ENCODE data around the gene HHLA2. TPM values are rescaled to one million over a fixed set of nuclear protein-coding genes. Genes with fewer than 3 reads are reported as not detected.
A peak's percentile ranks its signal among the peaks of the same experiment; 100 is the strongest.

Gene HHLA2
- total RNA-seq, 1 experiment from 2014 or later: 0.07 TPM

- no peaks in the 10 kb centered on the region for H3K36me3 Mint-ChIP-seq
- CTCF ChIA-PET: interaction anchor here (1.1 to 2.9 kb wide), 4 partner anchors 157 to 393 kb away, joined by 4 to 12 read pairs (median 6); no protein-coding TSS in a partner anchor
- H3K4me3 Mint-ChIP-seq: no peak overlapping the region
- POLR2A ChIA-PET: no interaction called here
- H3K9me3 Mint-ChIP-seq: 0 out of 2 replicates have a peak, but pooled peaks cover under 1% of the 10 kb centered on the region
- no peak for TF ChIP-seq JAZF1 (CRISPR knock-in tag; IDR thresholded peaks at IDR 0.05)
- TF ChIP-seq, protein P1, sequence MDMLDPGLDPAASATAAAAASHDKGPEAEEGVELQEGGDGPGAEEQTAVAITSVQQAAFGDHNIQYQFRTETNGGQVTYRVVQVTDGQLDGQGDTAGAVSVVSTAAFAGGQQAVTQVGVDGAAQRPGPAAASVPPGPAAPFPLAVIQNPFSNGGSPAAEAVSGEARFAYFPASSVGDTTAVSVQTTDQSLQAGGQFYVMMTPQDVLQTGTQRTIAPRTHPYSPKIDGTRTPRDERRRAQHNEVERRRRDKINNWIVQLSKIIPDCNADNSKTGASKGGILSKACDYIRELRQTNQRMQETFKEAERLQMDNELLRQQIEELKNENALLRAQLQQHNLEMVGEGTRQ (CRISPR knock-in tag; IDR thresholded peaks at IDR 0.05): peak; percentile 82
- H3K27me3 Mint-ChIP-seq (ENCODE audit: low read depth): no peaks in the 10 kb centered on the region
- no peak overlapping the region for H3K27ac Mint-ChIP-seq
- ATAC-seq (peak; percentile 88), DNase-seq (ENCODE audit: low spot score) (no peak)
- peaks cover 19% of the 10 kb centered on the region for H3K4me1 Mint-ChIP-seq
Observed at GRCh38 chr3:108320746-108321350, 24.5 kb downstream of the HHLA2 start.

DNA sequence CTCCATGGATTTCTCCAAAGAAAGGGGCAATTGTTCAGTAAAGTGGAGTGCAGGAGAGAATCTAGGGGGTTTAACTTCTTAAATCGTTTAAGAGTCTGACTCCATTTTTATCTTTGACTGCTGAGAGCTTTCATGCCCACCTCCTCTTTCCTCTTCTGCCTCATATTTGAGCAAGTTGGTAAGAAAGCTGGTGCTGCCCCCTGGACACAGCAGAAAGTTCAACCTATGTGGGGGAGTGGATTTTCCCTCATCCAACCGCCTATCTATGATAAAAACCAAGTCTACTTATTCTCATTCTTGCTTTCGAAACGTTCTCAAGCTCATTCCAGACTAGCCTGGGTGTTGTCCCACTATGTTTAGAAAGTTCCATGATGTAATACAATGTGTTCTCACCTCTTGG lies 26.0 kb downstream of the HHLA2 start:
- Mint-ChIP-seq H3K4me1 (peaks cover 19% of the 10 kb centered on the region), H3K36me3 (no peaks in the 10 kb centered on the region), H3K27me3 (ENCODE audit: low read depth) (no peaks in the 10 kb centered on the region), H3K27ac (no peak overlapping the region), H3K9me3 (peaks cover 4% of the 10 kb centered on the region), H3K4me3 (no peak overlapping the region)
- peak; percentile 50; the same call in 1 of the 2 replicates for ATAC-seq
- POLR2A ChIA-PET: no interaction called here
- CTCF ChIA-PET: interaction anchor here (1.4 to 2.9 kb wide), 4 partner anchors 120 to 384 kb away, joined by 3 to 12 read pairs (median 4); no protein-coding TSS in a partner anchor
- no peak for DNase-seq (ENCODE audit: low spot score)
- TF ChIP-seq FOXP1 (CRISPR knock-in tag; IDR thresholded peaks at IDR 0.05; ENCODE audit: borderline replicate concordance) (no peak), PRRX2 (CRISPR knock-in tag; IDR thresholded peaks at IDR 0.05) (no peak), FOXJ3 (CRISPR knock-in tag; IDR thresholded peaks at IDR 0.05; ENCODE audit: borderline replicate concordance) (no peak), ZNF232 (CRISPR knock-in tag; IDR thresholded peaks at IDR 0.05) (no peak), SP1 (CRISPR knock-in tag; conservative IDR thresholded peaks at IDR 0.05) (no peak), ATF3 (CRISPR knock-in tag; conservative IDR thresholded peaks at IDR 0.05) (no peak)
- TF ChIP-seq, protein P2, sequence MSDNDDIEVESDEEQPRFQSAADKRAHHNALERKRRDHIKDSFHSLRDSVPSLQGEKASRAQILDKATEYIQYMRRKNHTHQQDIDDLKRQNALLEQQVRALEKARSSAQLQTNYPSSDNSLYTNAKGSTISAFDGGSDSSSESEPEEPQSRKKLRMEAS (CRISPR knock-in tag; IDR thresholded peaks at IDR 0.05): no peak

GRCh38 chr3:108324177-108324576 lies 27.8 kb downstream of the HHLA2 start:
- H3K4me1 Mint-ChIP-seq: peaks cover 19% of the 10 kb centered on the region
- DNase-seq (ENCODE audit: low spot score): no peak
- no peaks in the 10 kb centered on the region for H3K36me3 Mint-ChIP-seq
- CTCF ChIA-PET: no interaction called here
- TF ChIP-seq ZNF138 (CRISPR knock-in tag; conservative IDR thresholded peaks at IDR 0.05) (no peak), SMAD3 (CRISPR knock-in tag; IDR thresholded peaks at IDR 0.05; ENCODE audit: borderline replicate concordance) (no peak), ZNF396 (CRISPR knock-in tag; IDR thresholded peaks at IDR 0.05; ENCODE audit: borderline replicate concordance) (no peak), USF1 (CRISPR knock-in tag; IDR thresholded peaks at IDR 0.05) (no peak), CBFB (CRISPR knock-in tag; IDR thresholded peaks at IDR 0.05; ENCODE audit: low read depth) (no peak), IRF1 (CRISPR knock-in tag; IDR thresholded peaks at IDR 0.05) (no peak), MLX (CRISPR knock-in tag; IDR thresholded peaks at IDR 0.05) (no peak), TEAD4 (CRISPR knock-in tag; IDR thresholded peaks at IDR 0.05) (no peak), HMGA2 (CRISPR knock-in tag; IDR thresholded peaks at IDR 0.05) (no peak), SP1 (CRISPR knock-in tag; conservative IDR thresholded peaks at IDR 0.05) (no peak)
- TF ChIP-seq, protein P3, sequence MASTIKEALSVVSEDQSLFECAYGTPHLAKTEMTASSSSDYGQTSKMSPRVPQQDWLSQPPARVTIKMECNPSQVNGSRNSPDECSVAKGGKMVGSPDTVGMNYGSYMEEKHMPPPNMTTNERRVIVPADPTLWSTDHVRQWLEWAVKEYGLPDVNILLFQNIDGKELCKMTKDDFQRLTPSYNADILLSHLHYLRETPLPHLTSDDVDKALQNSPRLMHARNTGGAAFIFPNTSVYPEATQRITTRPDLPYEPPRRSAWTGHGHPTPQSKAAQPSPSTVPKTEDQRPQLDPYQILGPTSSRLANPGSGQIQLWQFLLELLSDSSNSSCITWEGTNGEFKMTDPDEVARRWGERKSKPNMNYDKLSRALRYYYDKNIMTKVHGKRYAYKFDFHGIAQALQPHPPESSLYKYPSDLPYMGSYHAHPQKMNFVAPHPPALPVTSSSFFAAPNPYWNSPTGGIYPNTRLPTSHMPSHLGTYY (CRISPR knock-in tag; IDR thresholded peaks at IDR 0.05): no peak
- ATAC-seq: no peak
- H3K27ac Mint-ChIP-seq: no peak overlapping the region
- H3K4me3 Mint-ChIP-seq: no peak overlapping the region
- H3K27me3 Mint-ChIP-seq (ENCODE audit: low read depth): no peaks in the 10 kb centered on the region
- peaks cover 4% of the 10 kb centered on the region for H3K9me3 Mint-ChIP-seq
- POLR2A ChIA-PET: no interaction called here

Data from WTC11 (cell line).